Measurements from ENCODE around the gene NELFCD. TPM values are rescaled to one million over a fixed set of nuclear protein-coding genes. Genes with fewer than 3 reads are reported as not detected.
"Not testable (repeated sequence)": the region's sequence is repeated elsewhere in the genome, so short reads cannot be mapped to it uniquely, and the experiment has no call there.

The NELFCD gene
- total RNA-seq, 1 donor from 2014 or later, result 71.7 TPM

DNA sequence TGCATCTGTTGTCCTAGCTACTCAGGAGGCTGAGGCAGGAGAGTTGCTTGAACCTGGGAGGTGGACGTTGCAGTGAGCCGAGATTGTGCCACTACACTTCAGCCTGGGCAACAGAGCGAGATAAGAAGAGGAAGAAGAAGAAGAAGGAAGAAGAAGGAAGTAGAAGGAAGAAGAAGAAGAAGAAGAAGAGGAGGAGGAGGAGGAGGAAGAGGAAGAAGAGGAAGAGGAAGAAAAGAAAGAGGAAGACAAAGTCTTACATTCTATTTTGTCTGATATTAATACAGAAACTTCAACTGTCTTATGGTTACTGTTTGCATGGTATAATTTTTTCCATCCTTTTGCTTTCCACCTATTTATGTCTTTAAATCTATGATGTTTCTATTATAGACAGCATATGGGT, 7.2 kb upstream of the NELFCD start:
- DNase-seq (ENCODE audit: low read depth, low spot score), result no peak

DNA sequence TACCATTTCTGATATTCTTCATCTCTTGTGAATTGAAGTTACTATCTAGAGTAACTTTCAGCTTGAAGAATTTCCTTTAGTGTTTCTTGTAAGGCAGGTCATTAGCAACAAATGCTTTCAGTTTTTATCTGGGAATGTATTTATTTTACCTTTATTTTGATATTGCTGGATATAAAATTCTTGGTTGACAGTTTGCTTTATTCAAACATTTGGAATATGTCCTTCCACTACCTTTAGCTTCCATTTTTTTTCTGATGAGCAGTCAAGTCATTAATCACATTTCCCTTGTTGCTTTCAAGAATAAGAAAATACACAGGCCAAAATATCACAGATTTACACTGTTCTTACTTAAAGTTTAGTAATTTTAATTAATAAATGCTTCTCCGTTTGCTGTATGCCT, 5.7 kb upstream of the NELFCD start:
- no peak for DNase-seq (ENCODE audit: low read depth, low spot score)

DNA sequence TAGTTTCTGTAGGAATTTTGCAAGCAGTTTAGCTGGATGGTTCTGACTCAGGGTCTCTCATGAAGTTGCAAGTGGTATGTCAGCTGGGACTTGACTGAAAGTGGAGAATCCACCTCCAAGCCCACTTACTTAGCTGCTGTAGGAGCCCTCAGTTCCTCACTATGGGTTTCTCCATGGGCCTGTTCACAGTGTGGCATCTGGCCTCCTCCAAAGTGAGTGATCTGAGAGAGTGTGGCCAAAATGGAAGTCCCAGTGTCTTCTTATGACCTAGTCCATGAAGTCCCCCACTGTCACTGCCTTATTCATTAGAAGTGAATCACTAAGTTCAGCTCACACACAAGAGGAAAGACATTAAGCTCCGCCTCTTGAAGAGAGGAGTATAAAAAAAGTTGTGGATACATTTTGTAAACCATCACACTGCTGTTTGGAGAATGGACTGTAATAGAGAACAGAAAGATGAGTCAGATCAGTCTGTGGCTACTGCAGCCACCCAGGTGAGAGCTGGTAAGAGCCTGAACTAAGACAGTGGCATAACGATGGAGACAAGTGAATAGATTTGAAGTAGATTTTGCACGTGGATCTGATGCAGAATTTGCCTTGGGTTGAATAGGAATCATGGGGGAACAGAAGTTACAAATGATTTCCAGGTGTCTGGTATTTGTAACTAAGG, 4.9 kb upstream of the NELFCD start:
- no peak for DNase-seq (ENCODE audit: low read depth, low spot score)

DNA sequence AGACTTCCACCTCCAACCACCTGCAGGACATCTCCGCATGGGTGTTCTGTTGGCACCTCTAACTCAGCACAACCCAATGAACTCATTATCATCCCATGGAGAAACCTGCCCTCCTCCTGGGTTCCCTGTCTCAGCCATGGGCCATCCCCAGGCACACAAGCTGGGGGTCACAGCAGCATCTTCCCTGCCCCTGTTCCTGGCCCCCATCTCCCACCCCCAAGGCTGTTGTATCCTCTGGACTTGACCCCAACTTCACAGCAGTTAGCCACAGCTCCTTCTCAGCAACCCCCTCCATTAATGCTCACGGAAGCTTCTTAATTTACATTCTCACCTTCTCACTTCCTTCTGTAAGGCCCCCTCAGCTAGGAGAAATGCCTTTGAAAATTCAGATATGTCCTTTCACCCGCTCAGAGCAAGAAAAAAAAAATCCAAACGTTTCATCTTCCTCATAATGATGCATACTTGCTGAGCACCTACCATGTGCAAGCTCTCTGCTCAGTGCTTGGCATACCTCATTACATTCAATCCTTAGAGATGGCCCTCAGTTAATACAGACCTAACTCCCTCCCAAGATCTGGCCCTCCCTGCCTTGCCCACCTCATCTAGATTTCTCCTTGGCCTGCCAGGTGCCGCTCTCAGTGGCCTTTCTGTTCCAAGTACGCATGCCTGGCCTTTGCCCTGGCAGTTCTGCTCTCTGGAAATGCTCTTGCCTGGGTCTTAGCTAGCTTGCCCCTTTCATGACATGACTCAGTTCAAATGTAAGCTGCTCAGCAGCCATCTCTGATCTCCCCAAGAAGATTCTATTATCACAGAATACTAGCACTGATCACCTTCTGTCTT, 2.5 kb upstream of the NELFCD start:
- DNase-seq (ENCODE audit: low read depth, low spot score), result no peak

DNA sequence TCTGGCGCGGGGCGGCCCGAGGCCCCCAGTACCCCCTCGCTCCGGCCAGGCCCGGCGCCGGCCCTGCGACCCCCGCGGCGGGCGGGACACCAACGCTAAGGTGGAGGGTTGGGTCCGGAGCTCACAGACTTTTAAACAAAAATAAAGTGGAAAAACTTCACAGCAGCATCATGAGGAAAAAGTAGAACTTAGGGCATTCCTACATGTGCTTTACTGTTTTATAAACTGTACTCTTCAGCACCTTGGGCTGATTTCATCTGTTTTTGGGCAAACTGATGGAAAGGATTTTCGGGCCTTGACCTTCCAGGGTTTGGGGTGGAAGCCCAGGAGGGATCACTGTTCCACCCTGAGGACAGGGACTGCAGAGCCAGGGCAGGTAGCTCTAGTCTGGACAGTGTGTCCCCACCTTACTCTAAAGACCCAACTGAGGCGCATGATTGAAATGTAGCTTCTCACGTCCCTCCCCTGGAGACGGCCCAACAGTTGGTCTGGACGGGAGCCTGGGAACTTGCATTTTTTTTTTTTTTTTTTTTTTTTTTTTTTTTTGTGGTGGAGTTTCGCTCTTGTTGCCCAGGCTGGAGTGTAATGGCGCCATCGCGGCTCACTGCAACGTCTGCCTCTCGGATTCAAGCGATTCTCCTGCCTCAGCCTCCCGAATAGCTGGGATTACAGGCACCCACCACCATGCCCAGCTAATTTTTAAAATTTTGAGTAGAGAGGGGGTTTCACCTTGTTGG, 740 bp downstream of the NELFCD start:
- DNase-seq (ENCODE audit: low read depth, low spot score), result no peak

DNA sequence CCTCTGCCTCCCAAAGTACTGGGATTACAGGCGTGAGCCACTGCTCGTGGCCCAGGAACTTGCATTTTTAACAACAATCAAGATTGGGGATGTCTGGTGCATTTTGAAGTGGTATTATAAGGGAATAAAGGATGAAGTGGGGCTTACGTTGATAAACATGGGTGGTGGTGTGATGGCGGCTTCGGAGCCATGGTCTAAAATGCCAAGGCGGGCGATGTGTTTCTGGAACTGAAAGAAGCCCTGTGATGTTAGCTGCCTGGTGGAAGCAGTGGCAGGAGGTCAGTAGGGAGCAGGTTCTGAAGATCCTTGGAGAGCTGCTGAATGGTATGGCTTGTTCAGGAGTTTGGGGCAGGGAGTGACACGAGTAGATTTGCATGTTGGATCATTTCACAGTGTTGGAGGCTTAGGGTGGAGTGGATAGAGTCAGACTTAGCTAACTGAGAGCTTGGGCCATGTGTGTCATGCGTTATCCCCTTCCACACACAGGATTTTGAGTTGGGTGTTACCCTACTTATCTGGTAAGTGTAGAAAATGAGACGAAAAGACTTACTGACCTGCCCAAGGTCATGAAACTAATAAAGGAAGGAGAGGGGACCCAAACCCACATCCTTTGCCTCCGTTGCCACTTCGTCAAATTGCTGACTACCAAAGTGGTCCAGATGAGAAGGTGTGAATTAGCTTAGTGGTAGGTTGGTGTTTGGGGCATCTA, 1.5 kb downstream of the NELFCD start:
- DNase-seq (ENCODE audit: low read depth, low spot score), result no peak

DNA sequence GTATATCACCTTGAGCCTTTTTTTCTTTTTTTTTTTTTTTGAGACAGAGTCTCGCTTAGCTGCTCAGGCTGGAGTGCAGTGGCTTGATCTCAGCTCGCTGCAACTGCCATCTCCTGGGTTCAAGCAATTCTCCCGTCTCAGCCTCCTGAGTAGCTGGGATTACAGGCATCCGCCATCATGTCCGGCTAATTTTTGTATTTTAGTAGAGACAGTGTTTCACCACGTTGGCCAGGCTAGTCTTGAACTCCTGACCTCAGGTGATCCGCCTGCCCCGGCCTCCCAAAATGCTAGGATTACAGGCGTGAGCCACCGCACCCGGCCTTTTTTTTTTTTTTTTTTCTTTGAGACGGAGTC, 2.0 kb downstream of the NELFCD start:
- not testable (repeated sequence) for DNase-seq (ENCODE audit: low read depth, low spot score)

DNA sequence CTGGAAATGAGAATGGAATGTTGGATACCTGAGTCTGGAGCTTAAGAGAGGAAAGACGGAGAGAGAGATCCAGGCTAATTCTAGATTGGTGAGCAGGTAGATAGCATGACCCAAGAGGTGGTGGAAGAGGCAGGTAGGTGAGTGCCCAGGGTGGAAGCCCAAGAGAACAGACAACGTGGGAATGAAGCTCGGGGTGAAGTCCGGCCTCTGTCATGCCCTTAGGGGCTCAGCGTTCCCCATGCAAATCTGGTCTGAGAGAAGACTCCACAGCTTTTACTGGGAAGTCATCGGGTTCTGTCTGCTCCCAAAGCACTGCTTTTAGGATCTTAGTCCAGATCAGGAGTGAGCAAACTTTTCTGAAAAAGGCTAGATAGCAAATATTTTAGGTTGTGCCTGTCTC, 3.6 kb downstream of the NELFCD start:
- DNase-seq (ENCODE audit: low read depth, low spot score), result no peak

DNA sequence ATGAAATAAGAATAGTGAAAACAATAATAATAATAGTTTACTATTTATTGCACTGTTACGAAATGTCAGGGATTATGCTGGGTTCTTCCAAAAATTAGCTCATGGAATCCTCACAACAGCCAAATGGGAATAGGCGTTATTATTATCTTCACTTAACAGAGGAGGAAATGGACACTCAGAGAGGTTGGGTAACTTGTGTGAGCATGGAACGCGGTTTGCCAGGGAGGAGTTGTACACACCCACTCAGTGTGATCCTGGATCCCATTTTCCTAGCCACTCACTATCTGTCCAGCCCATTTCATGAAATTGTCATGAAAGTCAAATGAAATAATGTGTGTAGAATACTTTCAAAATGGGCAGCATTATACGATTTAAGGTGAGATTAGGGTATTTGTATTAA, 4.6 kb downstream of the NELFCD start:
- DNase-seq (ENCODE audit: low read depth, low spot score), result no peak

DNA sequence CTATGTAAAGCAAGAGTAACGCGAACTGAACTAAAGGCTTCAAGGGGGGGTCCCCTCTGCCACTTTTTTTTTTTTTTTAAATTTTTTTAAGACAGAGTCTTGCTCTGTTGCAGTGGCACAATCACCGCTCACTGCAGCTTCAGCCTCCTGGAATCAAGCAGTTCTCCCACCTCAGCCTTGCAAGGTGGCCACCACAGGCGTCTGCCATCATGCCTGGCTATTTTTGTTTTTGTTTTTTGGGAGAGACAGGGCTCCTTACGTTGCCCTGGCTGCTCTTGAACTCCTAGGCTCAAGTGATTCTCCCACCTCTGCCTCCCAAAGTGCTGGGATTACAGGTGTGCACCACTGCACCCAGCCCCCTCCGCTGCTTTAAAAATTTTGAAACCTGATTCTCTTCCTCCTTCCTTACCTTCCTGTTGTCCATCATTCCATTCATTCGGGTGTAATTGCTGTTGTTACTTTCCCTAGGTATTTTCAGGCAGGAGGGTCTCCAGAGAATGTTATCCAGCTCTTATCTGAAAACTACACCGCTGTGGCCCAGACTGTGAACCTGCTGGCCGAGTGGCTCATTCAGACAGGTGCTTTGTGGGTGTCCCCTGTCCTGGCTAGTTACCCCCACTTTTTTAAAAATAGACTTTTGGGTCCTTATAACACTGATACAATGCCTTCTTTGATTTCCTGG, 5.4 kb downstream of the NELFCD start:
- DNase-seq (ENCODE audit: low read depth, low spot score), result no peak

DNA sequence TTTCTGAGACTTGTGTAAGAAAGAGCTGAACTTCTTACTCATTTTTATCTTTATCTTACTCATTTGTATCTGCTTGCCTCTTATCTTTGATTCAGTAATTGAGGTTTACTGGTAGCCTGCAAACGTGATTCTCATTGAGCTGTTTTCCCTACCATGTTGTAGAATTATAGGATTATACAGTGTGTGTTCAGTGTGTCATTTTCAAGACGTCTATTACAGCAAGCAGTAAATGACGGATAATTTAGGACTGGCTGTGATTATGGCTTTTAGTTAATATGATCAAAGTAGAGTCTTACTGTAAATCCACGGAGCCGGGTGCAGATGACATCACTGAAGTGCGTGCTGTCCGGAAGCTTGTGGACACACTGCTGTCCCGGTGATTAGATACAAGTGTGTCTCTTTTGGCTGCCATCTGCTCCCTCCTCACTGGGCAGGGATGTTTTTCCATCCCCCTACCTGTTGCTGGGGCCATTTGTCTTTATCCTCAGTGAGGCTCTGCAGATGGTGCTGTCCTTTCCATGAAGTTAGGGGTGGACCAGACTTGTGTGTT, 6.0 kb downstream of the NELFCD start:
- no peak for DNase-seq (ENCODE audit: low read depth, low spot score)

DNA sequence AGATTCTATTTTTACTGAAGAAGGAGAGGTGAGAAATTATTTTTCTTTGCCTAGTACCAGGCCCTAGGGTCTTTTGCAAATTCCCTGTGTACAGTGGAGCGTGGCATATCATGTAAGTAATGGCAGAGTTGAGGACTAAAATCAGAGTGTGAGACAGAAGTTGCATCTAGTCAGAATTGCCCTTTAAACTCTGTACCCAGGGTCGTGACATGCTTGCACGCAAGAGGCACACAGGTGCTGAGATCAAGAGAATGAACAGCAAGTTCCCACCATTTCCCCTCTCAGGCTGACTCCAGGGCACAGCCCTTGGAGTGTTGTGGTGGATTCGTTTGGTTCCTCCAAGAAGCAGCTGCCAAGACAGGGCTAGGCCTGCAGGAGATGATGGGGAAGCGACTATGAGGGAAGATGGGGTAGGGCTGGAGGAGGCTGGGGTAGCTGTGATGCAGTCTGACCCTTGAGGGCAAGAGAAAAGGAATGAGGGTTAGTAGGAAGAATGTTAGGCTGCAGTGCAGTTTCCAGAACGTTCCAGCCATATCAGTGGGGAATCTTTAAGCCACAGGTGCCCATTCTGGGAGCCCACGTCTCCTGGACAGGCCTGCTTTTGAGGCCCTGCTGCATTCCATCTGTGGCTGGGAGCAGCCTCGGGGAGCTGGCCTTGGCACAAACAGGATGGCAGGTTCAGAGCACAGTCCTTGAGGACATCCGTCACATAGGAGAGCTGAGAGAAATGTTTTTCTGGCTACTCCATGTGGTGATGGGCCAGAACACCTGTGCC, 6.9 kb downstream of the NELFCD start:
- DNase-seq (ENCODE audit: low read depth, low spot score), result no peak

DNA sequence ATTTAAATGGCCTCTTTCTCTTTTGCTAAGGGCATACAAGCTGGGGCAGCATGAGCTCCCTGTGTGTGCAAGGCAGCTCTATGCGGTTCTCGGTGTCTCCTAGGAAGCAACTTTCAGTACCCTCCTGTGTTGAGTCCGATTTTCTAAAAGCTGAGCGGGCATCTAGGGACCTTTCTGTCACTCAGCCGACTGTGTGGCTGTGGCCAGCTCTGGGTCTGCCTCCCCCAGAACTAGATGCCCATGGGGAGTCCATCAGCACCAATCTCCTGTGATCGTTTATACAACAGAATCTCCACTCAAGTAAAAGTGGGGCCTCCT, 7.5 kb downstream of the NELFCD start:
- DNase-seq (ENCODE audit: low read depth, low spot score), result no peak

DNA sequence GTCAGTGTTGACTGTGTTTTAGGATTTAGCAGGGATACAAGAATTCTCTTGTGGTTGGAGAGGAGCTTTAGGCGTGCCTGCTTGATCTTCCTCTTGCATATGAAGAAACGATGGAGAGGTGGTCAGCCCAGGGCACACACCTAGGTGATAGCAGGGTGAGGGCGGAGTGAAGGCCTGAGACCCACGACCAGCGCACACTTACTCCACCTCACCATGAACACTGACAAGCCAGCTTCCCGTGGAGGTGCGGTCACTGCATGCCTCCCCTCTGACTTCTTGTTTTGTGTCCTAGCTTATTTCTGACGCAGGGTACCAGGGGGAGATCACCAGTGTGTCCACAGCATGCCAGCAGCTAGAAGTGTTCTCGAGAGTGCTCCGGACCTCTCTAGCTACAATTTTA, 8.1 kb downstream of the NELFCD start:
- no peak for DNase-seq (ENCODE audit: low read depth, low spot score)

DNA sequence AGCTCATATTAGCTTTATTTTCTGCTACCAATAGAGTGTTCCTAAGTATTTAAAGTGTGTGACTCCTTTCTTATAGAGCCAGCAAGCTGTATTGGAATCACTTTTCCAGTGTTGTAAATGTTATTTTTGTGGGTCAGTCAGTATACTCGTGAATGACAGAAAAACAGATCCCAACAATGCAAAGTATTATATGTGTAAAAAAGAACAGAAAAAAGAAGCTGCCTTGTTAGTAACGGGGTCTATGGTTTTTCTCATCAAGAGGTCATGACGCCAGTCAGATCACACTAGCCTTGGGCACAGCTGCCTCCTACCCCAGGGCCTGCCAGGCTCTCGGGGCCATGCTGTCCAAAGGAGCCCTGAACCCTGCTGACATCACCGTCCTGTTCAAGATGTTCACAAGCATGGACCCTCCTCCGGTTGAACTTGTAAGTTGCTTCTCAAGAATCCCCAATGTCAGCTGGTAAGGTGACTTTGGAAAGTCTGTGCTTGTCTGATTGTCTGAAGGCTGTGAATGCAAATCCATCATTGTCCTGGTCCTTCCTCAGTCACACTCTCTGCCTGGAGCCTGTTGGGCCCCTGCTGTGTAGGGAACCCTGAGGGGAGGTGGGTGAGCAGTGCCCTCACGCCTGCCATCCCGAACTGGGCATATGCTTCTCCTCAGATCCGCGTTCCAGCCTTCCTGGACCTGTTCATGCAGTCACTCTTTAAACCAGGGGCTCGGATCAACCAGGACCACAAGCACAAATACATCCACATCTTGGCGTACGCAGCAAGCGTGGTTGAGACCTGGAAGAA, 9.8 kb downstream of the NELFCD start:
- DNase-seq (ENCODE audit: low read depth, low spot score), result no peak

DNA sequence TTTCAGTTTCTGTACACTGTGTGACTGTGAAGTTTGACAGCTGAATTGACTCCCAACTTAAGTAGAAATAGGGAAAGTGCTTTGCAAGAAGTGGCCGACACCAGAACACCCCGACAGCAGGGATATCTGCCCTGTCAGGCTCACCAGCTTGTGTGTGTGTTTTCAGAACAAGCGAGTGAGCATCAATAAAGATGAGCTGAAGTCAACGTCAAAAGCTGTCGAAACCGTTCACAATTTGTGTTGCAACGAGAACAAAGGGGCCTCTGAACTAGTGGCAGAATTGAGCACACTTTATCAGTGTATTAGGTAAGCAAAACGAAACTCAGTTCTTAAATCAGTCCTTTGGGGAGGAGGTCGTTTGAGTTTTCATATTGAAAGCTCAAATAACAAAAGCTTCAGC, 10.7 kb downstream of the NELFCD start:
- DNase-seq (ENCODE audit: low read depth, low spot score), result no peak

DNA sequence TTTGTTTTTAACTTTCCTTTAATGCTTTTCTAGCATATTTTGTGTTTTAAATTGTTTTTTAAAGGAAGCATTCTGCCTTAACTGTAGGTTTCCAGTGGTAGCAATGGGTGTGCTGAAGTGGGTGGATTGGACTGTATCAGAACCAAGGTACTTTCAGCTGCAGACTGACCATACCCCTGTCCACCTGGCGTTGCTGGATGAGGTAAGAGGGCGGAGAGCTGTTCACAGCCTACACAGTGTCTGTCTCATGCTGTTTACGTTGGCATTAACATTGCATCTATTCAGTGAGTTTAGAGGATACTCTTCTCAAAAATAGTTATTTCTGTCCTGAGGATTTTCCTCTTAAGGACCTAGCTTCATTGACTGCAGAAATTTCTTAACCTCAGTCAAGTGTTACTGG, 11.9 kb downstream of the NELFCD start:
- no peak for DNase-seq (ENCODE audit: low read depth, low spot score)

DNA sequence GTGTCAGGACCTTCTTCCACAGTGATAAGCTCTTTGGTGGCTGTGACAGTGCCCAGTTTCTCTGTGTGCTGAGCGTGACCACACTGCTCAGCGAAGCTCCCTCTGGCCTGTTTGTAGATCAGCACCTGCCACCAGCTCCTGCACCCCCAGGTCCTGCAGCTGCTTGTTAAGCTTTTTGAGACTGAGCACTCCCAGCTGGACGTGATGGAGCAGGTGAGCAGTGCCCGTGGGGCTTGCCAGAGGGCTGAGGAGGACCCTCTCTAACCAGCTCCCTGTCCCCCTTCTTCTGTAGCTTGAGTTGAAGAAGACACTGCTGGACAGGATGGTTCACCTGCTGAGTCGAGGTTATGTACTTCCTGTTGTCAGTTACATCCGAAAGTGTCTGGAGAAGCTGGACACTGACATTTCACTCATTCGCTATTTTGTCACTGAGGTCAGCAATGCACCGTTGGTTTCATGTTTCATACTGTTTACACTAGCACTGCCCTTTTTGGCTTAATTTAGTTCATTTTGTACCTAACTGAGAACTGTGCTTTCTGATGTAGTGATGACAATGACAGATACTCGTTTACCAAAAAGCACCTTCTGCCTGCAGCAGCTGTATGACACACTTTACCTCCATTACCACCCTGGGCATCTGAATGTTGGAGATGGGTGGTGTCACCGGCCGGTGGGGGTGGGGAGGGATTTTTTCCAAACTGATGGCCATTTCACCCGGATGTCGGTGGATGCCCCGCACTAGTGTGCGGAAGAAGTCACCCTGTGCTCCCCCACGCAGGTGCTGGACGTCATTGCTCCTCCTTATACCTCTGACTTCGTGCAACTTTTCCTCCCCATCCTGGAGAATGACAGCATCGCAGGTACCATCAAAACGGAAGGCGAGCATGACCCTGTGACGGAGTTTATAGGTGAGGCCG, 12.5 kb downstream of the NELFCD start:
- DNase-seq (ENCODE audit: low read depth, low spot score), result no peak
